Stimulated activated CD4-positive, alpha-beta T cell treated with anti-CD3 and anti-CD28 coated beads, Interleukin-1b, Interleukin-23, amount 100 ng/mL, for 24 hours (primary cell): ENCODE data around the gene MLLT10.
"Not testable (repeated sequence)": the region's sequence is repeated elsewhere in the genome, so short reads cannot be mapped to it uniquely, and the experiment has no call there.

Experiments
- DNase-seq, 4 experiments: peaks; one replicate each; pipeline ENCODE4 v3.0.0-alpha.2; 2020; ENCODE audit warnings: low read depth in 4 of 4, low spot score in 1 of 4

The MLLT10 gene

GRCh38 chr10:21628645-21629044, 94.6 kb downstream of the MLLT10 start:
- DNase-seq: not testable (repeated sequence)

GRCh38 chr10:21634599-21635365, 100.8 kb downstream of the MLLT10 start:
- no peak for DNase-seq

- no peak for DNase-seq
These were observed 103.8 kb downstream of the MLLT10 start for GRCh38 chr10:21637795-21638194.

- DNase-seq: no peak
These were observed 104.6 kb downstream of the MLLT10 start for GRCh38 chr10:21638681-21639080.

DNA sequence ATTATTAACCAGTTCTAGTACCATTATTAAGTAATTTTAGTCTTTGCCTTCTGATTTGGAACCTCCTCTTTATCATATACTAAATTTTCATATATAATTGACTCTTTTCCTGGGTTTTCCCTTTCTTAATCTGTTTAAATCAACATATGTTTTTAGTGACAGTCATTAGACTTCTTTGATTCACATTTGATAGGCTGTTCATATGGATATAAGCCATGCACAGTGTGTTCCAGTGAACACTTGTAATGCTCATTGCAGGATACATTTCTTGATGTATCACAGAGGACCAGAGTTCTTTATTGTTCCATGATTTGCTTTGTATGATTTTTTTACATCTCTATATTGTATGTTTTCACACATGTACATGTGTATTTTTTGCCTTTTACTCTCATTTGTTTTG, 114.0 kb downstream of the MLLT10 start:
- DNase-seq: no peak

DNA sequence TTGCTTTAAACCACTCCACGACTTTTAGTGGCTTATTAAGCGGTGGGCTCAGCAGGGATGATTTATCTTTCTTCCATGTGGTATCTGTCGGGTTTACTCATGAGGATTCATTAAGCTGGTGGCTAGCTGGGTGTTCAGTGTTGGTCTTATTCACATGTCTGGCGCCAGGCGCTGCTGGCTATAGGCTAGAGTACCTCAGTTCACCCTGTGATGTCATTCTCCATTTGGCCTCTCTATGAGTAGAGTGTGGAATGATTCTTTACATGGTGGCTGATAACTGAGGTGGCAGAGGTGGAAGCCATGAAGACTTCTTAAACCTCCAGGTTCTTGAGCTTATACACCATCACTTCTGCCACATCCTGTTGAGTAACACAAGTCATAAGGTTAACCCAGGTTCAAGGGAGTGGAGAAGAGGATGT, 115.4 kb downstream of the MLLT10 start:
- DNase-seq: no peak

- no peak for DNase-seq
These were observed 116.3 kb downstream of the MLLT10 start for GRCh38 chr10:21650353-21650752.

GRCh38 chr10:21655236-21655635, 121.2 kb downstream of the MLLT10 start:
- no peak for DNase-seq

DNA sequence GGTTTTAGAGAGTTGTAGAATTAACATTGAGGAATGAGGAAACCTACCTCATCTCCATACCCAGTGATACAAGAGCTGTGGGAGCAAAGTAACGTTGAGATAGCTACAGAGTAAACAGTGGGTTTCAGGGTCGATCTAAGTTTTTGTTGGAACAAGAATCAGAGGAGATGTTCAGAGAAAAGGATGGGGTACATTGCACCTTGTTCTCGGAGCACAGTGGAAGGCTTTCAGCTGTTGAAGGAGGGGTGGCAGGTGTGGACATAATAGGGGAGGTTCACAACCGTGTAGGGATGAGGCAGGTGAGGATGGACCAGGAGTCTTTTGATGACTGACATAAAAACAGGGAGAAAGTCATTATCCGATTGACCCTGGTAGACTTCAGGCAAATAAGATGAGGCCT, 121.7 kb downstream of the MLLT10 start:
- no peak for DNase-seq

DNA sequence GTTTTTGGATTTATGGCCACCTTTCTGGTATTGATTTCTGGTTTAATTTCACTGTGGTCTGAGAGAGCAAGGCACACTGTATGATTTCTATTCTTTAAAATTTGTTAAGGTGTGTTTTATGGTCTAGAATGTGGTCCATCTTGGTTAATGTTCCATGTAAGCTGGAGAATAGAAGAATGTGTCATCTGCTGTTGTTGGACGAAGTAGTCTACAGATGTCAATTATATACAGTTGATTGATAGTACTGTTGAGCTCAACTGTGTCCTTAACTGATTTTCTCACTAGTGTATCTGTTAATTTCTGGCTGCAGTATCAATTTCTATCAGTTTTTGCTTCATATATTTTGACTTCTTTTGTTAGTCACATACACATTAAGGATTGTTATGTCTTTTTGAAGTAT, 127.1 kb downstream of the MLLT10 start:
- DNase-seq: no peak

DNA sequence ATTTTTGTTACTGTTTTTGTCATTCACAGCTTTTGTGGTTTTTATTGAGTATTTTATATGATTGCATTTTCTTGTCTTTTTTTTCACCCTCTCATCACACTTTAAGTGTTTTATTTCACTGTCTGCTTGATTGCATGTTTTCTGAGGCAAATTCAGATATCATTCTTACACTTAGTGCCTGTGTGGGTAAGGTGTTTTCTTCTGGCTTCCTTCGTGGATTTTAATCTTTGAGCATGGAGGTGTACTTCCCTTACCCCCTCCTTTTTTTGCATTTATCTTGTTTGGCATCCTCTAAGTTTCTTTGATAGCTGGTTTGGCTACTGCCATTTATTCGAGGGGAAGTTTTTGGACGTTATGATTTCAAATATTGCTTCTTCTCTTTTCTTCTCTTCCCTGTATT, 127.9 kb downstream of the MLLT10 start:
- DNase-seq: no peak

DNA sequence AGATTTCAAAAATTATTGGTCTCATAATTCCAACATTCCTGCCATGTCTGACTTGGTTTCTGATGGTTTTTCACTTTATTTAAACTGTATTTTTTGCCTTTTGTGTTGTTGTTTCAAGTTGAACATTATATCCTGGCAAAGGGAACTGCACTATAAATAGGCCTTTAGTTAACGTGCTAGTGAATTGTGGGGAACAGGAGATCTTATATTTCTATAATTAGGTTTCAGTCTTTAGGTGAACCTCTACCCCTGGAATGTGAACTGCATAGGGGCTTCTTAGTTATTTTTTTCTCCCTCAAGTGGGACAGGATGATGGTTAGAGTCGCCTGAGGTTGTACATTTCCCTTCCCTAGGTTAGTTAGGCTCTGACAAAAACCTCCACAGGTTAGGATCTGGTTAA, 128.6 kb downstream of the MLLT10 start:
- DNase-seq: no peak

DNA sequence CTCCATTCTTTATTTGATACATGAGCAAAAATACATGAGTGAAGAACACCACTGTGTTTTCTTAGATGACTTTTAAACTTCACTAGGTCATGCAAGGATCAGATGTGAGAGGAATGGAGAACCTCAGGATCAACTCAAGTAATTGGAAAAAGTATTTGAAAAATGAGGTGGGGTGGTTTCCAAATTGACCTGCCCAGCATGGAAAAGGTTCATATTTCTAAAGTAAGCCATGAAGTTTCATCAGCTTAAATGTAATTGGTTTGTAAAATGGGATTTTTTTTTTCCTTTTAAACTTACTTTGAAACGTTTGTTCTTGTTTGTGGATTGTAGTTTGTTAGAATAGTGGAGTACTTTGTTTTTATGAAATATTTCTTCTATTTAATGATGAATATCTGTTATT, 134.8 kb downstream of the MLLT10 start:
- DNase-seq: no peak

DNA sequence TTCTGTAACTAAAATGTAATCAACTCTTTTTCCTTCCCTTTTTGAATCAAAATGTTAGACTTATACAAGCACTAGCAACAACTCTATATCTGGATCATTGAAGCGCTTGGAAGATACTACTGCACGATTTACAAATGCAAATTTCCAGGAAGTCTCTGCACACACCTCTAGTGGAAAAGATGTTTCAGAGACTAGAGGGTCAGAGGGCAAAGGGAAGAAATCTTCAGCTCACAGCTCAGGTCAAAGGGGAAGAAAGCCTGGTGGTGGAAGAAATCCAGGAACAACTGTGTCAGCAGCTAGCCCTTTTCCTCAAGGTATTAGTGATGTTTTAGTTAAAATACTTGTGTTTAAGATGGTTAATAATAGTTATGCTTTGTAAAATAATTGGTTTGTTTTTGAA, 136.4 kb downstream of the MLLT10 start:
- DNase-seq: no peak

DNA sequence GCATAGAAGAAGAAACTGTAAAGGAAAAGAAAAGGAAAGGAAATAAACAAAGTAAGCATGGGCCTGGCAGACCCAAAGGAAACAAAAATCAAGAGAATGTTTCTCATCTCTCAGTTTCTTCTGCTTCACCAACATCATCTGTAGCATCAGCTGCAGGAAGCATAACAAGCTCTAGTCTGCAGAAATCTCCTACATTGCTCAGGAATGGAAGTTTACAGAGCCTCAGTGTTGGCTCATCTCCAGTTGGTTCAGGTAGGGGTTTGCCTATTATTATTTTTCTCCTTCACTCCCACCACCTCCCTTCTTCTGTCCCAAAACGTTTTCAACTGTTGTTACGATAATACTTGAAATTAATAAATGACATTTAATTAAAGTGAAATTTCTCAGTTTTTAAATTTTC, 139.6 kb downstream of the MLLT10 start:
- DNase-seq: no peak

GRCh38 chr10:21675157-21675796, 141.2 kb downstream of the MLLT10 start:
- DNase-seq: no peak

GRCh38 chr10:21677551-21677950, 143.5 kb downstream of the MLLT10 start:
- DNase-seq: no peak

DNA sequence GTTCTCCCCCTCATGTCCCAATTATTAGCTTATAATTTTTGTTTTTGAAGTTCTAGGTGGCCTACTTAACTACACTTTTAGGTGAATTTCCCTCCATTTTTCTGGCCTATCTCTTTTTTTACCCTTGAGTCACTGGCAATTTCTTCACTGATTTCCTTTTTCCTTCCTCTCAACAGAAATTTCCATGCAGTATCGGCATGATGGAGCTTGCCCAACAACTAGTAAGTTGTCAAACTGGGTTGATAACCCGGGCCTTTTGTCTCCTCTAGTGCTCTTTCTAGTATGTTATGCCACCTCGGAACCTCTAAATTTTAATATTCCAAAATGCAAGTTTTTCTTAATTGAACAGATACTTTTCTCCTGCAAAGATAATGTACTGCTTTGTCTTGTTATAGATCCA, 147.1 kb downstream of the MLLT10 start:
- DNase-seq: no peak

- no peak for DNase-seq
These were observed 153.4 kb downstream of the MLLT10 start for GRCh38 chr10:21687266-21688008.

- DNase-seq: no peak
These were observed 153.9 kb downstream of the MLLT10 start for GRCh38 chr10:21688009-21688332.

DNA sequence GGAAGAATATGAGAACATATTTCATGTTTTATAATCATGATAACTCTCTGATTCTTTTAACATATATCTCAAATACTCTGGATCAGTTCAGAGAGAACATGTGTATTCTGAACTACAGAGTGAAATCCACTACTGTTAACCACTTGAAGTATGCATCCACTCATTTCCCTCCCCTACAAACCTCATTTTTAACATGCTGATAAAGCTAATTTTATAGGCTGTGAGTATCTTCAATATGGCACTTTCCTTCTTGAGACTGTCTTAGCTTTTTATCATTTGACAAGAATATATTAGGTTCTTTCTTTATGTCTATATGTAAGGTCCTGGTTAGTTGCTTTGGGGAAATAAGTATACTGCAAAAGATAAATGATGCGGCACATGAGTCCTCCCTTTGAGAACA, 154.8 kb downstream of the MLLT10 start:
- no peak for DNase-seq

- no peak for DNase-seq
These were observed 155.8 kb downstream of the MLLT10 start for GRCh38 chr10:21689881-21690280.
